HG03520 (cell line): ENCODE results near the gene CNBD2.
"Not testable (repeated sequence)": the region's sequence is repeated elsewhere in the genome, so short reads cannot be mapped to it uniquely, and the experiment has no call there.

Source experiments
- ATAC-seq: cut with Tn5 transposase; IDR thresholded peaks from one replicate; pipeline ENCODE4 v1.9.1; 2021; ENCODE audit warnings: mild to moderate bottlenecking, moderate library complexity; ENCODE audit not compliant: unreplicated experiment

Gene CNBD2

GRCh38 chr20:36060676-36061075 lies 92.3 kb downstream of the CNBD2 start:
- no peak for ATAC-seq

- no peak for ATAC-seq
Observed at GRCh38 chr20:36061754-36062153, 93.4 kb downstream of the CNBD2 start.

GRCh38 chr20:36062799-36063198 lies 94.4 kb downstream of the CNBD2 start:
- ATAC-seq, result no peak

- ATAC-seq, result no peak
Observed at GRCh38 chr20:36063916-36064657, 95.7 kb downstream of the CNBD2 start.

GRCh38 chr20:36064658-36065426 lies 96.5 kb downstream of the CNBD2 start:
- peak; percentile 88 for ATAC-seq

GRCh38 chr20:36065427-36065998 lies 97.1 kb downstream of the CNBD2 start:
- ATAC-seq, result no peak

GRCh38 chr20:36066777-36067176 lies 98.4 kb downstream of the CNBD2 start:
- ATAC-seq, result no peak

- not testable (repeated sequence) for ATAC-seq
Observed at GRCh38 chr20:36068526-36068925, 100.1 kb downstream of the CNBD2 start.

- no peak for ATAC-seq
Observed at GRCh38 chr20:36070451-36070850, 102.1 kb downstream of the CNBD2 start.

- ATAC-seq, result no peak
Observed at GRCh38 chr20:36071848-36072247, 103.5 kb downstream of the CNBD2 start.

- no peak for ATAC-seq
Observed at GRCh38 chr20:36074983-36075382, 106.6 kb downstream of the CNBD2 start.

- not testable (repeated sequence) for ATAC-seq
Observed at GRCh38 chr20:36077762-36078161, 109.4 kb downstream of the CNBD2 start.

GRCh38 chr20:36079486-36079885 lies 111.1 kb downstream of the CNBD2 start:
- ATAC-seq, result no peak

- not testable (repeated sequence) for ATAC-seq
Observed at GRCh38 chr20:36079984-36080383, 111.6 kb downstream of the CNBD2 start.
